Activated naive CD4-positive, alpha-beta T cell treated with anti-CD3 and anti-CD28 coated beads, Interleukin-2, amount 50 U/mL, for 72 hours (primary cell): ENCODE data around the gene HLA-DQA1. TPM values are rescaled to one million over a fixed set of nuclear protein-coding genes. Genes with fewer than 3 reads are reported as not detected.
"Not testable (repeated sequence)": the region's sequence is repeated elsewhere in the genome, so short reads cannot be mapped to it uniquely, and the experiment has no call there.

Source experiments
- ATAC-seq, 2 donors: fragments of 150-1000 bp; cut with Tn5 transposase; 2 replicates each; pipeline ENCODE4 v1.10.0; 2021; ENCODE audit warnings: mild to moderate bottlenecking in 2 of 2, moderate library complexity in 2 of 2
- DNase-seq, 2 donors: peaks; one replicate each; pipeline ENCODE4 v3.0.0; 2021 to 2022; ENCODE audit warnings: low spot score in 2 of 2
- H3K27ac Mint-ChIP-seq, 2 donors: one replicate each; pipeline ENCODE4 v1.8.0; 2022; ENCODE audit warnings: mild to moderate bottlenecking in 2 of 2, mixed read lengths in 2 of 2
- H3K36me3 Mint-ChIP-seq, 2 donors: one replicate each; pipeline ENCODE4 v1.8.0; 2022; ENCODE audit warnings: mixed read lengths in 2 of 2
- H3K9me3 Mint-ChIP-seq, 2 donors: one replicate each; pipeline ENCODE4 v1.8.0; 2022; ENCODE audit warnings: mixed read lengths in 2 of 2
- total RNA-seq, 2 donors: library from RNA; stranded (reverse); gene quantifications; one replicate each; pipeline ENCODE4 v1.2.3, GENCODE V29; 2022

Gene HLA-DQA1
- total RNA-seq, 2 donors from 2014 or later: 1.7 TPM; not detected in 1

DNA sequence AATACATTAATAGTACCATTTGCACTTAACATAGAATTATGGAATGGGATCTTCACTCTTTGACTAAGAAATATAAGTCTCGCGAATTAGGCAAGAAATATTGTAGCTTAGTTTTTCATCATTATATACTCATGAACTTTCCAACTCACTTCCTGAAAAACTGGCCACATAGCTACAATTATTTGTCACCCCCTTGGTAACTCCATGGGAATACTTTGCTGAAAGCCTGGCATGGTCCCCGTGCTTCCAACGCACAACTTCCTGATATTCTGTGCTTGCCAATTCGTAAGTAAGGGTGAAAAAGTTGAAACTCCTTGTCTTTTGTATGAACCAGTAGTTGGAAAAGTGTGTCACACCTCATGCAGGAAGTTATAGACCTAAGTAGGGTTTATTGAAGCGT lies 23.7 kb upstream of the HLA-DQA1 start:
- Mint-ChIP-seq H3K9me3 (peaks cover 4 to 17% of the 10 kb centered on the region in 2 donors), H3K27ac (no peak overlapping the region), H3K36me3 (peaks cover 0 to 20% of the 10 kb centered on the region in 2 donors)
- no peak for DNase-seq
- ATAC-seq: no peak

- no peak overlapping the region for H3K27ac Mint-ChIP-seq
- DNase-seq (no peak), ATAC-seq (no peak)
- peaks cover 4 to 17% of the 10 kb centered on the region in 2 donors for H3K9me3 Mint-ChIP-seq
- H3K36me3 Mint-ChIP-seq: peaks cover 0 to 25% of the 10 kb centered on the region in 2 donors
Measured at GRCh38 chr6:32614366-32615081, 22.7 kb upstream of the HLA-DQA1 start.

DNA sequence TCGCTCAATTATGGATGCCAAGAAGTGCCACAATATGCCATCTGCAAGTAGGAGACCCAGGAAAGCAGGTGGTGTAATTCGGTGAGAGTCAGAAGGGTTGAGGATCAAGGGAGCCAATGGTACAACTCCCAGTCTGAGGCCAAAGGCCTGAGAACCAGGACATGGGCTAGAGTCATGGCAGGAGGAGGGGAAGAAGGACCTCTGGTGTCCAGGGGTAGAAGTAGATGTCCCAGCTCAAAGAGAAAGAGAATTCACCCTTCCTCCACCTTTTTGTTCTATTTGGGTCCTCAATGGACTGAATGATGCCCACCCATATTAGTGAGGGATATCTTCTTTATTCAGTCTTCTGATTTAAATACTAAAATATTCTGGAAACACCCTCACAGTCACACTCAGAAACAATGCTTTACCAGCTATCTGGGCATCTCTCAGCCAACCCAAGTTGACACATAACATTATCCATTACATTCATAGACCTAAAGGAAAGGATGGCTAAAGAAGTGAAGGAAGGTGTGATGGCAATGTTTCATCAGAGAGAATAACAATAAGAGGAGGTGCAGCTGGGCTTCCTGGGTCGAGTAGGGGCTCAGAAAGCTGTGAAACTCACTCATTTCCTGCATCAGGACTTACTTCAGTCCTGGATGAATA lies 21.2 kb upstream of the HLA-DQA1 start:
- ATAC-seq (peak; percentile 47 to 81), DNase-seq (no peak)
- Mint-ChIP-seq H3K36me3 (peaks cover 0 to 25% of the 10 kb centered on the region in 2 donors), H3K9me3 (peaks cover 4 to 17% of the 10 kb centered on the region in 2 donors), H3K27ac (no peak overlapping the region)

DNA sequence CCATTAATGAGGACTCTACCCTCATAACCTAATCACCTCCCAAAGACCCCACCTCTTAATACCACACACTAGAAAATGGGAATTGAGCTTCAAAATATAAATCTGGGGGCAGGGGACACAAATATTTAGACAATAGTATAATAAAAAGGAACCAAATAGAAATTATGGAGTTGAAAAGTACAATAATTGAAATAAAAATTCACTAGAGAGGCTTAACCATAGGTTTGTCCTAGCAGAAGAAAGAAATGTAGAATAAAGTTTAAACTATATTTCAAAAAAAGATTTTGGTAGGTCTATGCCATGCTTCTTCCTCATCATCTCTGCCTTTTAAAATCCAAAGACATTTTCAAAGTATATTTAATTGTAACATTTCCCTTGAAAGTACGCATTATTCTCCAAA lies 19.5 kb upstream of the HLA-DQA1 start:
- ATAC-seq (no peak), DNase-seq (no peak)
- Mint-ChIP-seq H3K27ac (no peak overlapping the region), H3K9me3 (peaks cover 4 to 13% of the 10 kb centered on the region in 2 donors), H3K36me3 (peaks cover 0 to 25% of the 10 kb centered on the region in 2 donors)

- ATAC-seq (no peak), DNase-seq (no peak)
- H3K9me3 Mint-ChIP-seq: peaks cover 0 to 13% of the 10 kb centered on the region in 2 donors
- no peak overlapping the region for H3K27ac Mint-ChIP-seq
- H3K36me3 Mint-ChIP-seq: peaks cover 0 to 19% of the 10 kb centered on the region in 2 donors
Measured at GRCh38 chr6:32621372-32621771, 15.8 kb upstream of the HLA-DQA1 start.

GRCh38 chr6:32622545-32623401 lies 14.4 kb upstream of the HLA-DQA1 start:
- H3K36me3 Mint-ChIP-seq: peaks cover 0 to 12% of the 10 kb centered on the region in 2 donors

GRCh38 chr6:32623693-32624092 lies 13.5 kb upstream of the HLA-DQA1 start:
- Mint-ChIP-seq H3K27ac (no peak overlapping the region), H3K36me3 (peaks cover 0 to 3% of the 10 kb centered on the region in 2 donors), H3K9me3 (no peaks in the 10 kb centered on the region)
- ATAC-seq (peak in 1 of 2 donors; percentile 6), DNase-seq (no peak)

More at GRCh38 chr6:32622545-32623401, 14.4 kb upstream of the HLA-DQA1 start:
- DNase-seq: peak in 1 of 2 donors; percentile 21
- H3K9me3 Mint-ChIP-seq: peaks cover 0 to 6% of the 10 kb centered on the region in 2 donors
- peak; percentile 80 to 92 for ATAC-seq
- peak overlapping the region; percentile 86 to 89 for H3K27ac Mint-ChIP-seq

DNA sequence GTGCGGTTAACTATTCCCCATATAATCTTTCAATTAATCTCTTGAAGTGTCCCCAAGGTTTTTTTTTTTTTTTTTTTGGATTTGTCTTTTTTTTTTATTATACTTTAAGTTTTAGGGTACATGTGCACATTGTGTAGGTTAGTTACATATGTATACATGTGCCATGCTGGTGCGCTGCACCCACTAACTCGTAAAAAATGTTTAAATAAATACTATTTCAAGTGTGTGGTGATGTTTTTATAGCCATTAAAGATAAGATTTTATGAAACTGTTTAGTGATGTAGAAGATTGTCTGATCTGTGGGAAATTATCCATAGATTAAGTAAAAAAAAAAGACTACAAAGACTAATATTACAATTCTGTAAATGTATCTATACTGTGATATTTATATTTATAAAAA lies 12.6 kb upstream of the HLA-DQA1 start:
- no peaks in the 10 kb centered on the region for H3K36me3 Mint-ChIP-seq
- no peak overlapping the region for H3K27ac Mint-ChIP-seq
- no peaks in the 10 kb centered on the region for H3K9me3 Mint-ChIP-seq
- no peak for ATAC-seq
- no peak for DNase-seq

GRCh38 chr6:32625137-32625536 lies 12.1 kb upstream of the HLA-DQA1 start:
- DNase-seq (no peak), ATAC-seq (no peak)
- Mint-ChIP-seq H3K36me3 (no peaks in the 10 kb centered on the region), H3K27ac (no peak overlapping the region), H3K9me3 (no peaks in the 10 kb centered on the region)

- H3K27ac Mint-ChIP-seq: no peak overlapping the region
- DNase-seq: no peak
- peak; percentile 38 to 65 for ATAC-seq
- no peaks in the 10 kb centered on the region for H3K9me3 Mint-ChIP-seq
- H3K36me3 Mint-ChIP-seq: no peaks in the 10 kb centered on the region
Measured at GRCh38 chr6:32627249-32627648, 10.0 kb upstream of the HLA-DQA1 start.

DNA sequence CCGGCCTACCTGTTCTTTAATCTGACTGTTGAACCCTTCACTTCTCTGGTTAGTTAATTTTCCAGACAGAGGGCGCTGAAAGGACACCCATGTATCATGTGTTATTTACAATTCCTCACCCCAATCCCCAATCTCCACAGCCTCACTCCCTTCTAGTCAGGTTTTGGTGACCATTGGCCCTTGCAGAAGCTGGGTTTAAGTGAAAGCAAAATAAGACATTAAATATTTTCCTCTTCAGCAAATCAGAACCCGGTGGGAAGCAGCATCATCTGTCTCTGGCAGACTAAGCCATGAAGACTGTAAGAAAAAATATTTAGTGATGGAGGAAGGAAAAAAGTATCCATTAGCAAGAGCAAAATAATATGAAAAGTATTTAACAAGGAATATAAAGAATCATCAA lies 9.4 kb upstream of the HLA-DQA1 start:
- no peaks in the 10 kb centered on the region for H3K36me3 Mint-ChIP-seq
- DNase-seq (no peak), ATAC-seq (no peak)
- no peaks in the 10 kb centered on the region for H3K9me3 Mint-ChIP-seq
- H3K27ac Mint-ChIP-seq: peak overlapping the region in 1 of 2 donors; percentile 67

GRCh38 chr6:32629793-32630192 lies 7.4 kb upstream of the HLA-DQA1 start:
- H3K27ac Mint-ChIP-seq, DNase-seq, ATAC-seq, H3K36me3 Mint-ChIP-seq, H3K9me3 Mint-ChIP-seq: not testable (repeated sequence)

GRCh38 chr6:32635526-32636123 lies 1.6 kb upstream of the HLA-DQA1 start:
- no peak for ATAC-seq
- DNase-seq: no peak
- Mint-ChIP-seq H3K27ac (no peak overlapping the region), H3K36me3 (no peaks in the 10 kb centered on the region), H3K9me3 (no peaks in the 10 kb centered on the region)

DNA sequence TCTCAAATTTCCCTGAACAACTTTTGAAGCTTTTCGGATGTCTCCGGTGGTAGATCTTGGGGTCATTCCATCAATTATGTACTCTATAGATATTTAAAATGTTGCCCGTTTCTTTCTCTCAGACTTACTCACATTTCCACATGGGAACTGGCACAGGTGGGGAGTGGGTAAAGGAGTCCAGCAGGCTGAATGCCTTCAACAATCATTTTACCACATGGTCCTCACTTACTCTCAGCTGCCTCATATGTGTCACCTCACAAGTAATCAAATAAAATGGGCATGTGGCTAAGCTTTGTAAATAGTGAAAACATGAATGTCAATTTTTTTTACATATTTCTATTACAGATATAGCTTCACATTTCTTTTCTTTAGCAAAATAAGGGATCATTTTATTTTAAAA lies 677 bp downstream of the HLA-DQA1 start:
- Mint-ChIP-seq H3K36me3 (no peaks in the 10 kb centered on the region), H3K27ac (no peak overlapping the region)

DNA sequence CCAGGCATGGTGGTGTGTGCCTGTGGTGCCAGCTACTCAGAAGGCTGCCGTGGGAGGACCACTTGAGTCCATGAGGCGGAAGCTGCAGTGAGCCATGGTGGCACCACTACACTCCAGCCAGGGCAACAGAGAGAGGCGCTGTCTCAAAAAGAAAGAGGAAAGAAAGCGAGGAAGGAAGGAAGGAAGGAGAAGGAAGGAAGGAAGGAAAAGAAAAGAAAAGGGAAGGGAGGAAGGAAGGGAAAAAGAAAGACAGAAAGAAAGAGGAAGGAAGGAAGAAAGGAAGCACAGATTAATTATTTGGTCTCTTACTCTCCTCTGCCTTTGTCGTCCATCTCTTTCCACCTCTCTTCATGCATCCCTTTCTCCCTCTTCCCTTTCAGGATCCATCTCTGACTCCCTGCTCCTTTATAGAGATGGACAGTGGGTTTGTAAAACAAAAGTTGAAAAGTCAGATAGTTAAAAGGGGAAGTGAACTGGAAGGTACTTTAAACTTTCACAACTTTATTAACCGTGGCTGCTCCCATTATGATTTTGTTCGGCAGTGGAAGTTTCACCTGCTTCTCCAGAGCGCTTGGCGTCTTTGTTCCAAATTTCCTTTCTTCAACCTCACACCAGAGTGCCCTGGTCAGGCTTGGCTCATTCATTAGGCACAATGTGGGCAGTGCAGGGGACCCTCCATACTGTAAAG lies 1.5 kb downstream of the HLA-DQA1 start:
- DNase-seq (no peak), ATAC-seq (no peak)
- Mint-ChIP-seq H3K9me3 (no peaks in the 10 kb centered on the region), H3K27ac (peak overlapping the region in 1 of 2 donors; percentile 23), H3K36me3 (no peaks in the 10 kb centered on the region)

More for the DNA sequence above, 677 bp downstream of the HLA-DQA1 start:
- no peaks in the 10 kb centered on the region for H3K9me3 Mint-ChIP-seq
- DNase-seq (no peak), ATAC-seq (no peak)
